HG02642 (cell line): ENCODE measurements around the gene XIRP2.

ENCODE experiments used
- ATAC-seq: cut with Tn5 transposase; IDR thresholded peaks from one replicate; pipeline ENCODE4 v1.9.1; 2021; ENCODE audit warnings: mild to moderate bottlenecking; ENCODE audit not compliant: unreplicated experiment, poor library complexity

The XIRP2 gene

DNA sequence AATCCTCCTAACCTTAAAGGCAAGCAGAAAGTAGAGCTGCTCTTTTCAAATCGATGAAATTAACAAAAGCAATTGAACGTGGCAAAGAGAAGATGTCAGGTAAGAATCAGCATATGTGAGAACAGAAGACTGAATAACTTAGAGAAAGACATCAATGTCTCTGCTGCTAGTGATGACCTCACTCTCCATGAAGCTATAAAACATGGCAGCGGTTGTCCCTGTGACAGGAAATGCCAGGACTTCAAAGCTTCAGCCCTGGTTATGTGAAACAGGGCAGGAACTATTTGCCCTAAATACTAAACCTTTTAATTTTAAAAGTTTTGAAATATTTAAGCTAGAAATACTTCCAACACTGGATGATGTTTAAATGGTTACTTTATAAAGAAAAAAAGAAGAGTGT, 383.7 kb downstream of the XIRP2 start:
- no peak for ATAC-seq

DNA sequence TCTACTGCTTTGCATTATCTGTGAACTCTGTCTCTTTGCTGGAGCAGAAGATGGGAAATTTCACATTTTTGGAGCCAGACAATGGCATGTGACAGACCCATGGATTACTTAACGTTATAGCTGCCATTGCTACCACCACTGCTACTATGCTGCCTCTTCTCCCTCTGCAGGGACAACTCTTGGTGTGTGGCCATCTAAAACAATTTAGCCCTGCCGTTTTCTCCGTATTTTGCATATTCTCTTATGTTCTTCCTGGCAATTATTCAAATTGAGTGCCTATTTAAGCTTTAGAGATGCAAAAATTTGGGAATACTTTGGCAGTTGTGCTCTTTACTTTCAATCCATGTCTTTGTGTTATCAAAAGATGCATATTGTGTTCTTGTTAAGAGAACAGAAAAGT, 386.8 kb downstream of the XIRP2 start:
- ATAC-seq = no peak

DNA sequence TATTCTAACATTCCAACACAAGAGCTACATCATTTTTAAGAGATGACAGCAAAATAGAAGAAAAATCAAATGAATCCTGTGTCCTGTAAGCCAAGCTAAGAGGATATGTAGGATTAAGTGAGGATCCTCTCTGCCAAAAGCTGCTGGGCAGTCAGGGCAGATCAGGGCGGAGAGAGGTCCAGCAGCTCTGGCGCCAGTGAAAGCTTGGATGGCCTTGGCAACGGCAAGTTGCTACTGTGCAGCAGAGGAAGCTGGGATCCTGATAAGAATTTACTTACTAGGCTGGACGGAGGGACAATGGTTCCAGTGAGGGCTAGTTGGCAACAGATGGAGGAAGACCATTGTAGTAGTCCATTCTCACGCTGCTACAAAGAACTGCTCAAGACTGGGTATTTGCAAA, 391.5 kb downstream of the XIRP2 start:
- no peak for ATAC-seq

DNA sequence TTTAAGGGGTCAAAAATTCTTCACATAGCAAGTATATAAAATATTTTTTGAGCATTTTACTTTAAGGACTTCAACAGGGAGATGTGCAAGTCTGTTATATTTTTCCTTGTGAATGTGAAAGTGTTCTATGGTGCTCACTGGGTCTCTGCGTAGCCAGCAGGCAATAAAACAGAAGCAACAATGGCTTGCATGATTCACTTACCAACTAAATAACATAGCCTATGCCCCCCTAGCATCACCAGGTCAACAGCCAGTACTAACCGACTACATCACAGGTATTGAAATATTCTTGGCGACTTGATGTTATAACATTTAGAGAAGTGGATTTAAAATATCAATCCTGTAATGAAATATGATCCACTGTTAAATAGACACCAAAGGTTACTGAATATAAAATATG, 398.9 kb downstream of the XIRP2 start:
- ATAC-seq = no peak

DNA sequence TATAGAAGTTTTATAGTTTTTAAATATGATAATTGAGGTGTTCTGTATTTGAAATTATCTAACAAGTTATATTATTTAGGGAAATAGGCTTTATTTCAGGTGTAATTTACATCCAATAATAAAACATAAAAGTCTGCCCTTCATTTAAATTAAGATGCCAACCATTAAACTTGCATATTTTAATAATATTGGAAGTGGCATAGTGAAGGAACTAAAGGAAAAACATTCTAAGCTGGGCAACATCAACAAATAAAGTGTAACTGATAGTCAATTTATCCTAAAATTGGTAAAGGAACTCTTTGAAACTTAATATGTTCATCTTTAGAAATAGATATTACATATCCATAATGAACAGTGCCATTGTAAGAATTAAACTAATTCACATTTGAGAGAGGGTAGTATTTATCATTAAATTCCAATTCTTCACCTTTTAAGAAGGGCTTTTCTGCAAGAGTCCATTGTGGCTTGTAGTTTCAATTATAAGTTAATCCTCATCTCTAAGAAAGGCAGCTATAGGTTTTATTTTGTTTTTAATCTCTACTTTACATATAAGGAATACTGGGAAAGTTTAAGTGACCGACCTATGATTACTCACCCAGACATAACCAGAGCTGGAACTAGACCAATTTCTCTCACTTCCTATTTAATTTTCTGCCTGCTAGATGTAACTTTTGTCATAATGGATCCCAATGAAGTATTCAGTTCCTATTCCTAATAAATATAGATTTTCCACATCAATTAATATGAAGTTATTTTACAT, 401.6 kb downstream of the XIRP2 start:
- ATAC-seq = no peak

DNA sequence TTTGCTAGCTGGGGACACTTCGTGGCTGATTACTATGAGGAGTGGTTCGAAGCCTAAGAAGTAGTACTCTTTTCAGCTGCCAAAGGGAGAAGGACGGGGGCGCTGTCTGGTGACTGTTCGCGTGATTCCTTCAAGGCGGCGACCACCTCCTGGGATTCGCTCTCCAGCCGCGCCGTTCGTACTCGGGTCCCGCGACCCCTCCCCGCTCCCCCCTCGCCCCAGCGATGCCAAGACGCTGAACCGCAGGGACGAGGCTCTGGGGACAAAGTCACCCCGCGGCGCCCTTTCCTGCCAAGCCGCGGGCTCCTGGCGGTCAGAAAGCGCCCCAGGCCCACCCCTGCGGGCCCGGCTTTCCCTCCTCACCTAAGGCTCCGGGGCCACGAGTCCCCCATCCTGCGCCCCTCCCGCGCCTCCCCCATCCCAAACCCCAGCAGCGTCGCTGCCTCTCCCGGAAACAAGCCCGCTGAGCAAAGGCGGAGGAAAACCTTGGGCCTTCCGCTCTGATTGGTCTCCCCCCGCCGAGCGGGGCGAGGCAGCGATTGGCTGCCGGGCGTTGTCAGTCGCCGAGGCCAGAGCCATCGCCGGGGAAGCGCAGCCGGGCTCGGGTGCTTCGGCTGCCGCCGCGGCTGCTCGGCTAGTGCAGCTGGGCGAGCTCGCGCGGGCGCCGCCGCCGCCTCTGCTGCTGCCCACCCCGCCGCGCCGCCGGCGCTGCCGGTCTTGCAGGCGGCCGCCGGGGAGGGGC, 404.3 kb downstream of the XIRP2 start, which contains the start of gene B3GALT1:
Gene B3GALT1 (plus strand): TSS at position 572 of the 742 bp plus-strand sequence.
- peak; percentile 100 for ATAC-seq

DNA sequence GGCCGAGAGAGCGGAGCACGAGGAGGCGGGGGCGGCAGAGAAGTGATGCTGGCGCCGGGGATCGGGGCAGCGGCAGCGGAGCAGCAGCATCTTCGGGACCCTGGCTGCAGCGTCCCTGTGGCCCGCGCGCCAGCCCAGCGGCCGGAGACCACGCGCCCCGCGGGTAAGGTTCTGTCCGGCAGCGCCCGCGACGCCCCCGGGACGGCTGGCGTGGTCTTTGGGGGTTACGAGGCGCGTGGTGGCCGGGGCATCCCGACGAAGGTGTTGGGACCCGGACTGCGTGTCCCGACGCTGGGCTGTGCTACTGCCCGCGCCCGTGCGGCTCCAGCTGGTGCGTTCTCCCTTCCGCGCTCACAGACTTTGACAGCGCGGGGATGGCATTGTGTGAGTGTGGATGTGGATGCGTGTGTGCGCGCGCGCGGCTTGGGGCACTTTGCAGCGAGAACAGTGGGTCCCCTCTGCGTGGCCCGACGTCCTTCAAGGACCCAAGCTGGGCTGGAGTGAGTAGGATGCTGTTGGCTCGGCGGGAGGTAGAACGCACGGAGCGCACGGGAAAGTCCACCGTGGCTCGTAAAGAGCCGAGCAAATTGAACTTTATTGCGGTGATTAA, 405.0 kb downstream of the XIRP2 start:
- ATAC-seq = peak; percentile 14

DNA sequence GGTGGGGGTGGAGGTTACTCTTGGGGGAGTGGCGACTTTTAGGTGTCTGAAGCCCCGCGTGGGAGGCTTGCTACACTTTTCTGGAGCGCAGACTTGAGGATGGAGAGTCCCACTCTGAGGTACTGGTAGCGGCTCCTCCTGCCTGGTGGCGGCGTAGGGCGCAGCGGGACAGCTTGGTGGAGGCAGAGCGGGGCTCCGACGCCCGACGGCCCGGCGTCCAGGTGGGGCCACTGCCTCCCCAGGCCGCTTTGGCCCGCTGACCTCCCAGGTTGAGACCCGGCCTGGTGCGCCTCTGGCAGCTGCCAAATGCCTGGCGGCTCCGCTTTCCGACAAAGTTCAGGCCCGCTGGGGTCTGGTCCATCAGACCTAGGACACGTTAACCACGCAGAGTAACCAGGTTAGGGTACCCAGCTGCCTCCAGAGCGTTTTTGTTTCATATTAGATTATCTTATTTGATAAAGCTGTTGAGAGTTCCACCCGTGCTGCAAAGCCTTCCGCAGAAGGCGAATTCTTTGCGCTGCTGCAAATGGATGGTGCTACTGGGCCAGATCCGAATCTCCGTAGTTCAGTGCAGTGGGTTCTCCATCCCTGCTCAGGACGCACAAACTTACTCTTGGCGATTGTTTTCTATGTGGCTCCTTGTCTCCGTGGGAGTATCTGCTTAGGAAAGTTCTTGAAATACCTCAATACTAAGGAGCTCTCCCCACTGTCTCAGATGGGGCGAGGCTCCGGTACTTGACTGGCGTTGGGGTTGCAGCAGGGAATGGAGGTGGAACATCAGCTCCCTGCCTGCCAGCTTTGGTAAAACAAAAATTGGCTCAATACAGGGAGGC, 405.9 kb downstream of the XIRP2 start:
- no peak for ATAC-seq

DNA sequence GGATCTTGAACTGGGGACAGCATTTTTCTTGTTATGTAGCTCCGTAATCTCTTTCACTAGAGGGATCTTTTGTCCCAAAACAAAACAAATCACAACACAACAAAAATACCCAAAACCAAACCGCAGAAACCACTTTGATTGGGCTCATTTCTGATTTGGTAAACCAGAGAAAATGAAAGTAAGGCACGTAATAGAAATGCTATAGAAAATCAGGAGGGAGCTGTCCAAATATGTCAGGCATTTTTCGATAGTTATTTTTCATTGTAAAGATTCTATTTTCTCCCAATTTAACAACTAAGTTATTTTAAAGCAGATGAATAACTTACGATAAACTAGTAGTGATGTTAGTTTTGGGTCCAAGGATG, 406.5 kb downstream of the XIRP2 start:
- ATAC-seq = no peak

DNA sequence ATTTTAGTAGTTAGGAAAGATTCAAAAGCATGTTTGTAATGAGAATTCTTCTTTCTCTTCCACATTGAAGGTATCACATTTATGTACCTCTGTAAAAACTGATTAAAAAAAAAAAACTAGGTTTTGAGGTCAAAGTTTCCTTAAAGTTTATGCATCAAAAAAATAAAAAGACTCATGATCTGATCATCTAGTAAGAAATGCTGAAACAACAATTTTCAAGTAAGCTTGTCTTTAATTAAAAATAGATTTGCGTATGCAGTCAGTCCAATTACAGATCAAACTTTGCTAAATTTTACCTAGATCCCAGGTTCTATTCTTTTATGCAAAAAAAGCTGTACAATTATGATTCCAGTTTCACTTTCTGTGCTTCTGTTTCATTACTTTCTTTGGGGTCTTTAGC, 409.0 kb downstream of the XIRP2 start:
- no peak for ATAC-seq

DNA sequence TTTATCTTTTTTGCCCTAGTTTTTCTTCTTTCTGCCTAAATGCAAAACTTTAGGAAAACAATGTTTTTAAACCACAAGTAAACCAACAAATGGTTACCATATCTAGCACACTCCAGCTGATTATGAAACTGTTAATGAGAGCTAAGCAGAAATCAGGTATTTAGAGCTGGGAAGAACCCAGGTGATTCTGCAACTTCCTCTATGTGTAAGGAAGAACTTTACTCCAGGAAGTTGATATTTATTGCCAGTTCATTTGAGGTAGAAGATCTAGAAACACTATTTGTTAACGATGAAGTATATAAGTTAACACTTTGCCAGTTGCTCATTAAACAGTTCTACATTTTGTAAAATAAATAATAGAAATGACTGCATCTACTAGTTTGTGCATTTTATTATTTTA, 409.7 kb downstream of the XIRP2 start:
- no peak for ATAC-seq
